ENCODE data around the gene DLL3.

DNA sequence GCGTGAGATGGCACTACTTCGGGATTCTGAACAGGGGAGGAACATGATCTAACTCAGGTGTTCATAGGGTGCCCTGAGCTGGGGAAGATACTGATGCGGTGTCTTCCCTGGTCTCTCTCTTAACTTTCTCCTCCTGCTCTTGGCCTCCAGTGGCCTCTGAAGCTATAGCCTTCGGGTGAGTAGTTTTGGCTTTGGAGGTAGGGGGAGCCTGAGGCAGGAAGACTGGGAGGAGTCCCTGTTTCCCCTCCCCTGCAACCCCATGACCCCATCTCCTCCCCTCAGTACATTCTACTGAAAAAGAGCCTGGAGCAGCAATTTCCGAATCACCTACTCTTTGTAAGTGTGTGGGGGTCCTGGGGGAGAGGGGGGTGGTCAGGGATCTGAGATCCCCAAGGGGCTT is 19.7 kb downstream of the DLL3 start:
- TF ChIP-seq BHLHE40 (IDR thresholded peaks at IDR 0.05; ENCODE audit: borderline replicate concordance) (no peak), SP1 (IDR thresholded peaks at IDR 0.05) (no peak), FOXM1 (IDR thresholded peaks at IDR 0.05; ENCODE audit: borderline replicate concordance) (no peak), TARDBP (IDR thresholded peaks at IDR 0.05) (no peak), FOXA1 (IDR thresholded peaks at IDR 0.05) (no peak), FOXK2 (IDR thresholded peaks at IDR 0.05) (no peak)

Measured in HEK293T (cell line).